GM10266 (cell line): ENCODE data around the gene KCTD3.

Experiments
- DNase-seq: peaks from one replicate; pipeline ENCODE4 v3.0.0; 2012; ENCODE audit errors: extremely low spot score
- CTCF ChIP-seq: IDR thresholded peaks from 2 replicates; pipeline ENCODE4 v1.5.1; 2012; ENCODE audit warnings: mild to moderate bottlenecking, low read depth; ENCODE audit not compliant: control insufficient read depth, insufficient read depth; ENCODE audit errors: missing control alignments

KCTD3 gene

GRCh38 chr1:215526147-215526845 lies 40.8 kb upstream of the KCTD3 start:
- peak; percentile 41 for TF ChIP-seq CTCF
- DNase-seq: peak; percentile 15

- no peak for TF ChIP-seq CTCF
- no peak for DNase-seq
These were observed 40.3 kb upstream of the KCTD3 start for GRCh38 chr1:215526846-215527151.

- TF ChIP-seq CTCF: no peak
- no peak for DNase-seq
These were observed 38.0 kb upstream of the KCTD3 start for GRCh38 chr1:215529111-215529510.

GRCh38 chr1:215529571-215529970 lies 37.5 kb upstream of the KCTD3 start:
- no peak for TF ChIP-seq CTCF
- DNase-seq: no peak

- DNase-seq: no peak
- no peak for TF ChIP-seq CTCF
These were observed 36.6 kb upstream of the KCTD3 start for GRCh38 chr1:215530401-215530984.

- DNase-seq: no peak
- no peak for TF ChIP-seq CTCF
These were observed 27.1 kb upstream of the KCTD3 start for GRCh38 chr1:215539803-215540570.

- no peak for TF ChIP-seq CTCF
- no peak for DNase-seq
These were observed 24.8 kb upstream of the KCTD3 start for GRCh38 chr1:215542301-215542700.
